Breast epithelium (tissue), 3 donors: ENCODE measurements around the gene FOXD2.

Source experiments
- CTCF ChIP-seq, 3 donors: fragments of 450-650 bp; IDR thresholded peaks; one replicate each; pipeline ENCODE4 v1.5.1; 2016 to 2017; ENCODE audit warnings: antibody characterized with exemption in 3 of 3, mild to moderate bottlenecking in 3 of 3, moderate library complexity in 3 of 3
- POLR2A ChIP-seq: fragments of 450-650 bp; IDR thresholded peaks from one replicate; pipeline ENCODE4 v1.6.1; 2016; ENCODE audit warnings: antibody characterized with exemption, mild to moderate bottlenecking, moderate library complexity
- POLR2AphosphoS5 ChIP-seq, 3 donors: sonication (generic); formaldehyde crosslinking; IDR thresholded peaks; one replicate each; pipeline ENCODE4 v1.6.1; 2017; ENCODE audit warnings: antibody characterized with exemption in 3 of 3

DNA sequence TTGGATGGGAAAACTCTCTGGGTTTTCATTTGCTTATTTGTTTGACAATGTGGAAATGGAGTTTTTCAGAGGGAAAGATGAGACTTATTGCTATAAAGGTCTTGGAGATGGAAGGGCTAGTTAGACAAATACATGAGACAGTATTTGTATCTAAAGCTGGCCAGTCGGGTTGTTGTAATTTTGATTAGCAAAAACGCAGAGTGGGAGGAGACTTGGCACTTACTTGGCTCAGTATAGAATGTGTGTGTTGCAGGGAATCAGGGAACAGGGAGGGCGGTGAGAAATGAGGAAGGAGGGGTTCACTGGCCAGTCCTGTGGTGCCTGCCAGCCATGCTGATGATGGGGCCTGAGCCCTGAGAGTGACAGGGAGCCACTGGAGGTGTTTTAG is 27.8 kb upstream of the FOXD2 start:
- TF ChIP-seq CTCF (IDR thresholded peaks at IDR 0.05) (no peak), POLR2AphosphoS5 (IDR thresholded peaks at IDR 0.05) (no peak), POLR2A (no peak)
